Activated CD8-positive, alpha-beta memory T cell treated with anti-CD3 and anti-CD28 coated beads for 1 hour (primary cell): ENCODE results near the gene ELOVL6.
"Not testable (repeated sequence)": the region's sequence is repeated elsewhere in the genome, so short reads cannot be mapped to it uniquely, and the experiment has no call there.

Experiments used
- DNase-seq, 2 donors: peaks; one replicate each; pipeline ENCODE4 v3.0.0-alpha.2; 2020; ENCODE audit warnings: low read depth in 1 of 2; ENCODE audit errors: extremely low read depth in 1 of 2

Gene ELOVL6

GRCh38 chr4:110078148-110078547 lies 120.3 kb downstream of the ELOVL6 start:
- DNase-seq: not testable (repeated sequence)

GRCh38 chr4:110076828-110077227 lies 121.6 kb downstream of the ELOVL6 start:
- not testable (repeated sequence) for DNase-seq

GRCh38 chr4:110075891-110076290 lies 122.5 kb downstream of the ELOVL6 start:
- no peak for DNase-seq

GRCh38 chr4:110075083-110075738 lies 123.2 kb downstream of the ELOVL6 start:
- DNase-seq: no peak

GRCh38 chr4:110074570-110074969 lies 123.8 kb downstream of the ELOVL6 start:
- no peak for DNase-seq

GRCh38 chr4:110073053-110073845 lies 125.2 kb downstream of the ELOVL6 start:
- no peak for DNase-seq

GRCh38 chr4:110071466-110071865 lies 126.9 kb downstream of the ELOVL6 start:
- DNase-seq: no peak

- DNase-seq: no peak
Observed at GRCh38 chr4:110068248-110068647, 130.2 kb downstream of the ELOVL6 start.

- DNase-seq: no peak
Observed at GRCh38 chr4:110064934-110065333, 133.5 kb downstream of the ELOVL6 start.

- no peak for DNase-seq
Observed at GRCh38 chr4:110064295-110064694, 134.1 kb downstream of the ELOVL6 start.

- DNase-seq: no peak
Observed at GRCh38 chr4:110062166-110062565, 136.2 kb downstream of the ELOVL6 start.

GRCh38 chr4:110061076-110061475 lies 137.3 kb downstream of the ELOVL6 start:
- no peak for DNase-seq

GRCh38 chr4:110059556-110060191 lies 138.7 kb downstream of the ELOVL6 start:
- no peak for DNase-seq

- DNase-seq: no peak
Observed at GRCh38 chr4:110058677-110059076, 139.7 kb downstream of the ELOVL6 start.

GRCh38 chr4:110055158-110055768 lies 143.2 kb downstream of the ELOVL6 start:
- DNase-seq: no peak

GRCh38 chr4:110049951-110050925 lies 148.2 kb downstream of the ELOVL6 start:
- DNase-seq: peak; percentile 10 to 12

- no peak for DNase-seq
Observed at GRCh38 chr4:110046588-110047049, 151.8 kb downstream of the ELOVL6 start.

GRCh38 chr4:110042545-110043517 lies 155.6 kb downstream of the ELOVL6 start:
- DNase-seq: no peak

GRCh38 chr4:110041735-110042134 lies 156.7 kb downstream of the ELOVL6 start:
- no peak for DNase-seq
